Mucosa of descending colon (tissue), 3 donors: ENCODE results near the gene CBLC. TPM values are rescaled to one million over a fixed set of nuclear protein-coding genes. Genes with fewer than 3 reads are reported as not detected.

Experiments
- ATAC-seq: fragments of 200-7000 bp; cut with Tn5 transposase; one replicate; pipeline ENCODE4 v1.9.1; 2020; ENCODE audit warnings: mild to moderate bottlenecking, moderate library complexity
- DNase-seq, 3 donors: peaks; one replicate each; pipeline ENCODE4 v3.0.0-alpha.2; 2020
- H3K36me3 ChIP-seq: fragments of 200-600 bp; one replicate; pipeline ENCODE4 v1.8.0; 2021; ENCODE audit warnings: low read depth, mild to moderate bottlenecking
- H3K4me1 ChIP-seq: fragments of 200-600 bp; one replicate; pipeline ENCODE4 v1.8.0; 2021; ENCODE audit warnings: low read depth, mild to moderate bottlenecking
- H3K4me3 ChIP-seq: fragments of 200-600 bp; one replicate; pipeline ENCODE4 v1.8.0; 2021; ENCODE audit warnings: mild to moderate bottlenecking
- H3K9me3 ChIP-seq: fragments of 200-600 bp; one replicate; pipeline ENCODE4 v1.8.0; 2021; ENCODE audit warnings: mild to moderate bottlenecking
- intact Hi-C, 2 donors: fragments of 100-400 bp; cut with DNase I in 1 of 2; cut with micrococcal nuclease in 1 of 2; formaldehyde crosslinking; loops; one replicate each; pipeline versions ENCODE4 v1.11.0 to v1.11.1; 2022; cut with DNase I, micrococcal nuclease
- total RNA-seq, 3 donors: library from RNA; stranded (reverse); fragmentation: NEBNext Ultra II Directional in 2 of 3; extraction: Animal tissue kit (Norgen Biotek cat#: 25700) in 2 of 3; gene quantifications; one replicate each; pipeline versions ENCODE4 v1.2.1 to v1.2.4, GENCODE V29; 2021 to 2023
- TF ChIP-seq, protein P1 (sequence below): fragments of 200-600 bp; IDR thresholded peaks from one replicate; pipeline ENCODE4 v1.8.0; 2022; ENCODE audit warnings: antibody characterized with exemption, mild to moderate bottlenecking
- donor health status: DM: no; HTN: no; CAD: no; lungs with moderate emphysema.
- donor health status: DM: no; HTN: no; CAD: no.
- donor health status: DM: no; HTN: yes; CAD: no.

The CBLC gene
- total RNA-seq, 3 donors from 2014 or later: 36.5 to 92.6 (median 59.1) TPM

DNA sequence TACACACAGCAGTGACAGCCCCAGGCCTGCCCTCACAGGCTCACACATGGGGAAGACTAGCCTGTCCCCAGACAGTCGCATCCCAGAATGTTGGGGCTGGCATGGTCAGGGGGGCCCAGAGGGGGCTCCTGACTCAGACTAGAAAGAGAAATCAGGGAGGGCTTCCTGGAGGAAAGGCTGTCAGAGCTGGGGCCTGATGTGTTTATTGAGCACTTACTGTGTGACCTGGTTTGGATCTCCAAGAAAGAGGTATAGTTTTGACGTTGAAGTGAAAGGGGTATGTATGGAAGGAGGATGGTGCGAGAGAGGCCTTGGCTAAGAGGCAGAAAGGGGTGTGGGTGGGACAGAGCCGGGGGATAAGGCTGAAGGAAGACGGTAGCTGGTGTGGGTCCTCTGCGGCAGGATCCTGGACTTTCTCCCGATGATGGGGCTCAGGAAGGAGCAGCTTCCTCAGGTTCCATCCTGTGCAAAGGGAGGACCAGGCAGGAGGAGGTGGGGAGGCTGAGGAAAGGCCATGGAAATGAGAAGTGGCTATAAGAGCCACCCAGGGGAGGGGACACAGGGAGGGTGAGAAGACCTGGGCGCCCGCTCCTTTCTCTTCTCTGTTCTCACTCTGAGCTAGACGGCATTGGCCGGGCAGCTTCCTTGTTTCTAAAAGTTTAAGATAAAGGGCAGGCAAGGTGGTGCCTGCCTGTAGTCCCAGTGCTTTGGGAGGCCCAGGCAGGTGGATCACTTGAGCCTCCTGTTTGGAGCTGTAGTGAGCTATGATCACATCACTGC lies 45.3 kb upstream of the CBLC start:
- H3K36me3 ChIP-seq: no peaks in the 10 kb centered on the region
- TF ChIP-seq, protein P1, sequence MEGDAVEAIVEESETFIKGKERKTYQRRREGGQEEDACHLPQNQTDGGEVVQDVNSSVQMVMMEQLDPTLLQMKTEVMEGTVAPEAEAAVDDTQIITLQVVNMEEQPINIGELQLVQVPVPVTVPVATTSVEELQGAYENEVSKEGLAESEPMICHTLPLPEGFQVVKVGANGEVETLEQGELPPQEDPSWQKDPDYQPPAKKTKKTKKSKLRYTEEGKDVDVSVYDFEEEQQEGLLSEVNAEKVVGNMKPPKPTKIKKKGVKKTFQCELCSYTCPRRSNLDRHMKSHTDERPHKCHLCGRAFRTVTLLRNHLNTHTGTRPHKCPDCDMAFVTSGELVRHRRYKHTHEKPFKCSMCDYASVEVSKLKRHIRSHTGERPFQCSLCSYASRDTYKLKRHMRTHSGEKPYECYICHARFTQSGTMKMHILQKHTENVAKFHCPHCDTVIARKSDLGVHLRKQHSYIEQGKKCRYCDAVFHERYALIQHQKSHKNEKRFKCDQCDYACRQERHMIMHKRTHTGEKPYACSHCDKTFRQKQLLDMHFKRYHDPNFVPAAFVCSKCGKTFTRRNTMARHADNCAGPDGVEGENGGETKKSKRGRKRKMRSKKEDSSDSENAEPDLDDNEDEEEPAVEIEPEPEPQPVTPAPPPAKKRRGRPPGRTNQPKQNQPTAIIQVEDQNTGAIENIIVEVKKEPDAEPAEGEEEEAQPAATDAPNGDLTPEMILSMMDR: no peak
- no peak overlapping the region for H3K4me3 ChIP-seq
- DNase-seq (no peak), ATAC-seq (no peak)
- no peaks in the 10 kb centered on the region for H3K9me3 ChIP-seq
- intact Hi-C loops: no loop called here
- peaks cover 6% of the 10 kb centered on the region for H3K4me1 ChIP-seq

- no peak for DNase-seq
- no peak overlapping the region for H3K4me3 ChIP-seq
- no peaks in the 10 kb centered on the region for H3K36me3 ChIP-seq
- H3K9me3 ChIP-seq: no peaks in the 10 kb centered on the region
- no peak for ATAC-seq
- peaks cover 14% of the 10 kb centered on the region for H3K4me1 ChIP-seq
- intact Hi-C loops: no loop called here
- TF ChIP-seq, protein P1: no peak
These were observed 43.3 kb upstream of the CBLC start for GRCh38 chr19:44734357-44734756.

DNA sequence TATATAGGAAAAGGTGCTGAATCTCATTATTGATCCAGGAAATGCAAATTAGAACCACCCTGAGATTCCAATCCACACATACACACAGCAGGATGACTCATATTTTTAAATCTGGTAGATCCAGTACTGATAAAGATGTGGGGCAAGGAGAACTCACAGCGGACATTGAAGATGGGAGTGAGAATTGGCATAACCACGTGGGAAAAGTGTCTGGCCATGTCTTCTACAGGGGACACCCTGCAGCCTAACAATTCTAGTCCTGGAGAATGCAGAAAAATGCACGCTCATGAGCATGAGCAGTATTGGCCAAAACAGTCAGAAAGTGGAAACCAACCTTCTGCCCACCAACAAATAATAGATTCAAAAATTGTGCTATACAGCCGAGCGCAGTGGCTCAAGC lies 42.7 kb upstream of the CBLC start:
- TF ChIP-seq, protein P1: no peak
- intact Hi-C loops: no loop called here
- no peaks in the 10 kb centered on the region for H3K9me3 ChIP-seq
- no peak overlapping the region for H3K4me3 ChIP-seq
- peaks cover 19% of the 10 kb centered on the region for H3K4me1 ChIP-seq
- ATAC-seq: peak; percentile 72
- DNase-seq: no peak
- H3K36me3 ChIP-seq: no peaks in the 10 kb centered on the region

DNA sequence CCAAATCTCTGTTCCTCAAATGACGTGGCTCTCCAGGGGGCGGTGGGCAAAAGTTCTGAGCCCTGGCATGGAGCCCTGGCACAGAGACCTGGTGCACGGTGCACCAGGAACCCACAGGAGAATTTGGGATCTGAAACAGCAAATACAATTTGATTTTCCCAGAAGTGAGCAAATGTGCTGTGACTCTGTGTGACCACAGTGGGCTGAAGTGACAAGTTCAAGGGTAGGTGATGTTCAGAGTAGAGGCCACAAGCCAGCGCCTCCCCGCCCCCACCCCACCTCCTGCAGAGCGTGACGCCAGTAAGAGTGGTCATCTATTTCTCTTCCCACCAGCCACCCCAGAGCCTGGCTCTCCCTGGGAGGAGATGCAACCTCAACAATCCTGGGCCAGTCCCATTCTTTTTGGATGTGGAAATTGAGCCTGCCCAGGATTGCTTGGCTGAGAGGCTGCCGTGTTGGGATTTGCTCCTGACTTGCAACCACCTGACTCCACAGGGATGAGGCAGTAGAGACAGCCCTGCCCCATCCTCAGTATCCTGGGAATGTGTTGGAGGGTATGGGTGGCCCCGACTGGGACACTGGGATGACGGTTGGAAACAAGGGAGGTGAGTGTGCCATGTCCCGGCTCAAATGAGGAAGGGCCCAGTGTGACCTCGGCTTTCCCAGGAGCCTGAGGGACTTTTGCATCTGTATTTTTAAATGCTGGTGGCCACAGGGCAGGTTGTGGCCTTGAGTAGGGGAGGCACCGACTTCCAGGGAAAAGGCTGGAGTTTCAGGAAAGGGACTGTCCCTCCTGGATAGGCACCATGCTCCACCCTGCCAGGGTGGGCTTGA lies 40.2 kb upstream of the CBLC start:
- DNase-seq (no peak), ATAC-seq (no peak)
- H3K4me3 ChIP-seq: no peak overlapping the region
- H3K9me3 ChIP-seq: no peaks in the 10 kb centered on the region
- H3K36me3 ChIP-seq: no peaks in the 10 kb centered on the region
- H3K4me1 ChIP-seq: peaks cover 34% of the 10 kb centered on the region
- TF ChIP-seq, protein P1: no peak
- intact Hi-C loops: no loop called here

DNA sequence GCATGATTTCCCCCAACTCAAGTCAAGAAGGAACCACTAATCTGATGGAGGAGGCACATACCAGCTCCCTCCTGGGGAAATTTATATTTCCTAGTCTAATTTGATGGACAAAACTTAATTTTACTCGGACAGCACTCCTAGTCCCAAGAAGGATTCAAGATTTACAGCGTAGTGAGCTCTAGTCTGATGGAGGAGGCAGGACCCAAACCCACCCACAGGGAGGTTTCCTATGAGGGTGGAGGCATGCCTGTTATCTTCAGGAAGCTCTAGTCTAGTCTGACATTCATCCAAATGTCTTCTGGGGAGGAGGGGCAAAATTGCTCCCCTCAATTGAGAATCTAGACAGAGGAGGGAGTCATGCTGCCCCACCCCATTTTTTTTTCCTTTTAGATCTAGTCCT lies 39.6 kb upstream of the CBLC start:
- Histone ChIP-seq H3K9me3 (no peaks in the 10 kb centered on the region), H3K36me3 (no peaks in the 10 kb centered on the region), H3K4me3 (no peak overlapping the region), H3K4me1 (peaks cover 41% of the 10 kb centered on the region)
- no peak for DNase-seq
- TF ChIP-seq, protein P1: no peak
- intact Hi-C loops: no loop called here
- ATAC-seq: no peak
